Measurements from ENCODE around the gene SP6.

DNA sequence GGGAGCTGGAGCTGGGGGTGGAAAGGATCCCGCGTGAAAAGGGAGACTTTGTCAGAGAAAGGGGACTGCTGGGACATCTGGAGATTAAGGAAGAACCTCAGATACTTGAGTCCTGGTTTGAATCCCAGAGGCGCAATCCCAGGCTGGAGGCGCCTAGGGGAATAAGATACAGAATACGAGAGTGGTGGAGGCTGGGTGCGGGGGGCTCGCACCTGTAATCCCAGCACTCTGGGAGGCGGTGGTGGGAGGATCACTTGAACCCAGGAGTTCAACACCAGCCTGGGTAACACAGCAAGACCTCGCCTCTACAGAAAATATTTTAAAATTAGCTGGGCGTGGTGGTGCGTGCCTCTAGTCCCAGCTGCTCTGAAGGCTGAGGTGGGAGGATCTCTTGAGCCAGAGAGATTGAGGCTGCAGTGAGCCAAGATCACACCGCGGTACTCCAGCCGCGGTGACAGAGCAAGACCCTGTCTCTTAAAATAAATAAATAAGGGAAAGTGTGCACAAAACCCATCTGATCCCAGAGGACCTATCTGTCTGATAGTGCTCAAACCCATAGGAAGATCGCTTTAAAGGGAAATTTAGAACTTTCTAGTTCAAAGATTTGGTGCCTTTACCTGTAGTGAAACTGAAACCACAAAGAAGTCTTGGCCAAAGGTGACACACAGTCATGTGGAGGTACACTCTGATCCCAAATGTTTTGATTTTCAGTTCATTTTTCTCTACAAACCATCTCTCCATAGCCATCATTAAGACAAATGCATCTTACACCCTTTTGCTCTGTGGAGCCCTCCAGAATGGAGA lies 9.3 kb downstream of the SP6 start:
- TF ChIP-seq, protein P1, sequence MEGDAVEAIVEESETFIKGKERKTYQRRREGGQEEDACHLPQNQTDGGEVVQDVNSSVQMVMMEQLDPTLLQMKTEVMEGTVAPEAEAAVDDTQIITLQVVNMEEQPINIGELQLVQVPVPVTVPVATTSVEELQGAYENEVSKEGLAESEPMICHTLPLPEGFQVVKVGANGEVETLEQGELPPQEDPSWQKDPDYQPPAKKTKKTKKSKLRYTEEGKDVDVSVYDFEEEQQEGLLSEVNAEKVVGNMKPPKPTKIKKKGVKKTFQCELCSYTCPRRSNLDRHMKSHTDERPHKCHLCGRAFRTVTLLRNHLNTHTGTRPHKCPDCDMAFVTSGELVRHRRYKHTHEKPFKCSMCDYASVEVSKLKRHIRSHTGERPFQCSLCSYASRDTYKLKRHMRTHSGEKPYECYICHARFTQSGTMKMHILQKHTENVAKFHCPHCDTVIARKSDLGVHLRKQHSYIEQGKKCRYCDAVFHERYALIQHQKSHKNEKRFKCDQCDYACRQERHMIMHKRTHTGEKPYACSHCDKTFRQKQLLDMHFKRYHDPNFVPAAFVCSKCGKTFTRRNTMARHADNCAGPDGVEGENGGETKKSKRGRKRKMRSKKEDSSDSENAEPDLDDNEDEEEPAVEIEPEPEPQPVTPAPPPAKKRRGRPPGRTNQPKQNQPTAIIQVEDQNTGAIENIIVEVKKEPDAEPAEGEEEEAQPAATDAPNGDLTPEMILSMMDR (IDR thresholded peaks at IDR 0.05) = peak in 1 of 5 experiments; percentile 5
- TF ChIP-seq POLR2A (IDR thresholded peaks at IDR 0.05) = no peak
